GM18526 (cell line): ENCODE data around the gene RHBDD3.

Experiments
- POLR2A ChIP-seq: IDR thresholded peaks from 3 replicates; pipeline ENCODE4 v1.6.1; 2011; ENCODE audit not compliant: insufficient read length; ENCODE audit errors: extremely low read depth

Gene RHBDD3

GRCh38 chr22:29298641-29299040, 30.9 kb upstream of the RHBDD3 start:
- TF ChIP-seq POLR2A, result no peak

GRCh38 chr22:29292379-29292778, 24.6 kb upstream of the RHBDD3 start:
- TF ChIP-seq POLR2A, result no peak

GRCh38 chr22:29291215-29291614, 23.4 kb upstream of the RHBDD3 start:
- no peak for TF ChIP-seq POLR2A

- TF ChIP-seq POLR2A, result no peak
Observed at GRCh38 chr22:29290061-29290460, 22.3 kb upstream of the RHBDD3 start.

GRCh38 chr22:29288837-29289236, 21.1 kb upstream of the RHBDD3 start:
- TF ChIP-seq POLR2A, result no peak

GRCh38 chr22:29284196-29284595, 16.4 kb upstream of the RHBDD3 start:
- no peak for TF ChIP-seq POLR2A

- TF ChIP-seq POLR2A, result no peak
Observed at GRCh38 chr22:29277927-29278326, 10.1 kb upstream of the RHBDD3 start.

- TF ChIP-seq POLR2A, result no peak
Observed at GRCh38 chr22:29275819-29276565, 8.2 kb upstream of the RHBDD3 start.

GRCh38 chr22:29275167-29275566, 7.4 kb upstream of the RHBDD3 start:
- no peak for TF ChIP-seq POLR2A

GRCh38 chr22:29272624-29273023, 4.8 kb upstream of the RHBDD3 start:
- no peak for TF ChIP-seq POLR2A

GRCh38 chr22:29270475-29271271, 2.9 kb upstream of the RHBDD3 start:
- no peak for TF ChIP-seq POLR2A

GRCh38 chr22:29269731-29270474, 2.1 kb upstream of the RHBDD3 start:
- TF ChIP-seq POLR2A, result no peak

- TF ChIP-seq POLR2A, result no peak
Observed at GRCh38 chr22:29269230-29269604, 1.4 kb upstream of the RHBDD3 start.

GRCh38 chr22:29268511-29269229, 889 bp upstream of the RHBDD3 start:
- TF ChIP-seq POLR2A, result no peak

GRCh38 chr22:29267462-29267857, 321 bp downstream of the RHBDD3 start:
- peak; percentile 7 for TF ChIP-seq POLR2A
